Fibroblast of skin of right quadriceps (primary cell): ENCODE measurements around the gene NELL1.

ENCODE experiments used
- DNase-seq: peaks from one replicate; pipeline ENCODE4 v3.0.0-alpha.2; 2013

The NELL1 gene

DNA sequence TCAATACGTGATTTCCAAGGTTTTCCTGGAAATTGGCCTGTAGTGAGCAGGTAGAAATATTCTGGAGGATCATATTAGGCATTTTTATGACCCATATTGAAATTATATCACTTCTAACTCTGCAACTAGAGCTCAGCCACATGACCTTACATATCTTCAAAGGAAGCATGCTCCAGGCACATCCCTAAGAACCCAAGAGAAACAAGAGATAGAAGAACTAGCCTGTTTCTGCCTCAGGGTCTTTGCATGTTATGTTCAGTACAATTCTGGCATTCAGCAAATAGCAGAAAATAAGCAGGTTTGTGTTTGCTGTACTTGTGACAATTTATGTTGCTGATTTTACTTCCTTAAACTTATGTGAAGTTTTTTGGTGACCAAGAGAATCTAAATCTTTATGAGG lies 859.8 kb downstream of the NELL1 start:
- DNase-seq, result no peak

DNA sequence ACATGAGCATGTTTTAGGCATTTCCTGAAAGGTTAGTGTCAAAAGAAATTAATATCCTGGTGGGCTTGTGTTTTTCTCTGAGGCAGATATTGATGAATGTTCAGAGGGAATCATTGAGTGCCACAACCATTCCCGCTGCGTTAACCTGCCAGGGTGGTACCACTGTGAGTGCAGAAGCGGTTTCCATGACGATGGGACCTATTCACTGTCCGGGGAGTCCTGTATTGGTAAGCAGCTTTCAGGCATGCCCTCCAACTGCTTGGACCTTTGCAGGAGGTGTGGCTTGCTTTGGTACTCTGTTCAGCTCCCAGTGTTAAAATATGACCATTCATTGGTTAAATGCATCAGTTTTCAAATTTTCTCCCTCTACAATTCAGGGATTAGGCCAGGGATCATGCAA lies 864.9 kb downstream of the NELL1 start:
- no peak for DNase-seq

DNA sequence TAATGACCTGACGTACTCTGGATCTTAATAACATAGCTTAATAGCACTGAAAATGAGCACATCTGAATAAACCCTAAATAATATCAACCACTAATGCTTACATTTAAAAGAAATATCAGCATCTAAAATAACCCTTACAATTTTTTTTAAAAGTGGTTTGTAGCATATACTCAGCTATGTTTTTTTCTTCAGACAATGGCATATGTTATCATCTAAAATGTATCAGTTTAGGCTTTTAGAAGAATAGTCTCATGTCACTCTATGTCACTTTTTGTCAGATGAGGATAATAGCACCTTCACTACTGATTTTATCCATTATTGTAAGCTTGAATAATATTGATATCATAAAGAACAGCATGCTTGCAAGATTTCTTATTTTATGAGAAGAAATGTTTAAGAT lies 868.6 kb downstream of the NELL1 start:
- DNase-seq, result no peak

GRCh38 chr11:21541187-21541751 lies 871.9 kb downstream of the NELL1 start:
- no peak for DNase-seq

DNA sequence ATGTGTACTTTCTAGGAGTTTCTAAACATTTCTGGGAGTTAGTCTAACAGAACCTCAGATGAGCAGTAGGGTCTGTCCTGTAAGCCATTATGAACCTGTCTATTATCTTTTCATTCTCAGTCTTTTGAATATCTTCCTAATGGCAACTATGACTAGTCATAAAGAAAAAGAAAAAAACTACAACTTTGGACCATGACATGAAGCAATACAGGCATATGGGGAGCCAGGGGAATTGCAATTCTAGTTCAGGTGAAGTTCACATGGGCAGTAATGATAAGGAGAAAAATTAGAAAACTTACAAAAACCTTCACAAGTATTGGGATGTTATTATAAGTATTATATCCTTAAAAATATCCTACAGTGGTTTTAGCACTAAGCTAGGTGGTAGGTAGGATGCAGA lies 874.5 kb downstream of the NELL1 start:
- no peak for DNase-seq

- DNase-seq, result no peak
Measured at GRCh38 chr11:21545699-21546098, 876.3 kb downstream of the NELL1 start.

GRCh38 chr11:21546703-21547102 lies 877.3 kb downstream of the NELL1 start:
- DNase-seq, result no peak

DNA sequence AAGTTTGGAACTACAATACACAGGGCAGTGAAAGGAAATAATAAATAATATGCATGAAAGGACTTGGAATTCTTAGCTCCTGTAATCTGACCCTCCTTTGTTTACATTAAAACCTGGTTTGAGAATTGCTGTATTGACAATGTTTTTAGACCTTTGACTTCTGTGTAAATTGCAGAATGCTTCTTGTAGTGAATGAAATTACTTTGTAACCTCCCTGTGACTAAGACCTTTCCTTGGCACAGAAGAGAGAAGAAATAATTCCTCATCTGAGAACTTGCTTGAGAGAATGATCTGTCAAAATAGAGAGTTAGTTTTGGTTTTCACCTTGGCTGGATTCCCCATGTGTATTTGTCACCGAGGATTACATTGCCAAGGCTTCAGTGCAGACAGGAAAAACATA lies 883.5 kb downstream of the NELL1 start:
- DNase-seq, result peak; percentile 26

- no peak for DNase-seq
Measured at GRCh38 chr11:21553795-21554194, 884.4 kb downstream of the NELL1 start.

- peak; percentile 5 for DNase-seq
Measured at GRCh38 chr11:21554284-21554683, 884.9 kb downstream of the NELL1 start.

DNA sequence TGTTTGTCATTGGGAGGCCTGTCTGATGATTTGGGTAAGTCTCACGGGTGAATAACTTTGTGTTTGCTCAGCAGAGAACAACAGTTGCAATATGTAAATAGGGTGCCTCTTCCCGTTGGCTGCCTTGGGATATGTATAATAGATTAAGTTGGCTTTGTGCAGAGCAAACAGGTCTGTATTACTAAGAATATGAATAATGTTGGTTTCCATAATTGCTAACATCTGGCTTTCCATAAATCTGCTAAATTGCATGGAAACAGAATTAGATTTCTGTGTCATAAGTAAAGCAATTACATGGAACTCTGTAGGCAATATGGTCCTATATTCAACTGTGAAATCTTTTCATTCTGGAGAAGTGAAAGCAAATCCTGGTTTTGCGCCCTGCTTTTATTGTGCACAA lies 887.5 kb downstream of the NELL1 start:
- peak; percentile 44 for DNase-seq

- no peak for DNase-seq
Measured at GRCh38 chr11:21560466-21560975, 891.1 kb downstream of the NELL1 start.

GRCh38 chr11:21561581-21561980 lies 892.2 kb downstream of the NELL1 start:
- DNase-seq, result peak; percentile 61

GRCh38 chr11:21564095-21564494 lies 894.7 kb downstream of the NELL1 start:
- DNase-seq, result no peak

DNA sequence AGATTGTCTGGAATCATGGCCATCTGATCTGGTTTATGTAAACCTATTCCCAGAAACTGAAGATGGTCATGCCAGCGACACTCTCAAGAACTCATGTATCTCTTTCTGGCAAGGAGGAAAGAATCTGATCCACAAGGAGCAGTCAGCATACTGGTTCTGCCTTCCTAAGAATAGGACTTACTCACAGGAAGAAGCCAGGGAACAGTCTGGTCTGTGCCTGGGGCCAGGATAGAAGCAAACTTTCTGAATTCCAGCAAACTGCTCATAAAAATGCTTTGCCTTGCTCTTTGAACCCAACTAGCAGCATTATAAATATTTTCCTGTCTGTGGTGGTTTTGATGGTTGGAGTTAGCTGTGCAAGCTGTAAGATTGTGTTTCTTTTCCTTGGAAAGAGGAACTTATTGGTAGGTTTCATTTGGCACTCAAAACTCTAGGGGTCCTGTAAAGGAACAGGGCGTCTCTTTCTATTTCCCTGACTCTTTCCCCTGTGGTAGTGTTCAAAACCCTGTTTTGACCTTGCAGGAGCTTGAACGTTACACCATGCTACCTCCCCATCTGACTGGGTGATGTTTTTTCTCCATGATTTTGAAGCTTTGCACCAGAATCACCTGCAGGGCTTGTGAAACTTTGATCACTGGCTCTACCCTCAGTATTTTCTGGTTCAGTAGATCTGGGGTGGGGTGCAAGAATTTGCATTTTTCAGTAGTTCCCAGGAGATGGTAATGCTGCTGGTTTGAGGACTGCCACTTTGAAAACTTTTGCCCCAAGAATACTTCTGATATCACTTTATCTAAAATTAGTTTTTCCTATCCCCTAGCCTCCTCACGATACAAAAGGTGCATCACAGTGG lies 895.7 kb downstream of the NELL1 start:
- DNase-seq, result no peak

DNA sequence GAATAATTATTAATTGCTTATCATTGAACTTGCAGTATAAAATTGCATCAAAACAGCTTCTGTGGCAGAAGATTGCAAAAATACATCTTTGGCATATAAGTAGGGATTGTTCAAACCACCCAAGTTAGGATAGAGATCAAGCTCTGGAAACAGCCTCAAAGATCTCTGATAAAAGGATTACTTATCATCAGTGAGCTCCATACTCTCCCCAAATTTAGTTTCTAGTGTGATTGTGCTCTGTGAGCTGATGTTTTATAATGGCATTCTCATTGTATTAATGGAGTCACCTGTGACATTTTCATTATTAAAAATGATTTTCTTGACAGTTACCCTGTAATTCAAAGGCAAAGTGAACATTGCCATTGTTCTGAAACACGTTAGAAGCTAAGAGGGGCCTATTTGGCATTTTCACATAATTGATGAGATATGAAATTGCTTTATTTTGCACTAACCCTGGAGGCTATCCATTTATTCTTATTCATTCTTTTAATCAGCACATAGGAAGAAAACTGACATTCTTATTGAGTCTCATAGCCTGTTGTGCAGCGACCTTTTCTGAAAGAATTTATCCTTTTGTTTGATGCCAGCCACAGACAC lies 897.2 kb downstream of the NELL1 start:
- no peak for DNase-seq

DNA sequence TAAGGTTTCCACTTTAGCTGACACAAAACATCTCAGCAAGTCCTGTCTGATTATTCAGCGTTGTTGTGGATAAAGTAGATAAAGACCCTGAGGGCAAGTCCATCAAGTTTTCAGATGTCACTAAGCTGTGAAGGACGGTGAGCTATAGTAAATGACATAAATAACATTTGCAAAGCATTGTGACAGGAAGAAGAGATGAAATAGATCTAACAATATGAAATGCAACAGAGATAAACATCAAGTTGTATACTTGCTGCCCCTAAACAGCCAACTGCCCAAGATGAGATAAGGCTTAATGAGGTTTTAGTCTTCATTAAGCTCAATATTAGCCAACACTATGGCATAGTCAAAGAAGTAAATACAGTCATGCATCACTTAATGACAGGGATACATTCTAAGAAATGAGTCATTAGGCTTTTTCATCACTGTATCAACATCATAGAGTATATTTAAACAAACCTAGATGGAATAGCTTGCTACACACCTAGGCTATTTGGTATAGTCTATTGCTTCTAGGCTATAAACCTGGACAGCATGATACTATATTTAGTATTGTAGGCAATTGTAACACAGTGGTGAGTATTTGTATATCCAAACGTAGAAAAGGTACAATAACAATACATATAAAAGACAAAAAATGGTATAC lies 898.4 kb downstream of the NELL1 start:
- DNase-seq, result no peak

DNA sequence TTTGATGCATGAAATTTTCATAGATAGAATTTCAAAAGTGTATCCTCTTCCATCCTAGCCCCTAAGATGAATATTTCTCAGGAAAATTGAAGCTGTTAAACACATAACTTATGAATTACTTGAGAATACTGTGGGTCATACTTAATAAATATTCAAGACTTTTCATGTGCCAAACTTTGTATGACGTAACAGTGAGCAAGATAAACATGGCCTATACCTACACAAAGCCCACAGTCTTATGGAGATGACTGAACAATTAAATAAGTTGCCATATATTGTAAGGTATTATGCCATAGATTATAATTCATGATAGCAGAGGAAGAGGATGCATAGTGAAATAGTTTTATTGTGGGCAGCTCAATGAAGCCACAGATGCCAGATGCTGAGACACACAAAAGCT lies 902.8 kb downstream of the NELL1 start:
- no peak for DNase-seq

GRCh38 chr11:21582791-21583190 lies 913.4 kb downstream of the NELL1 start:
- no peak for DNase-seq

DNA sequence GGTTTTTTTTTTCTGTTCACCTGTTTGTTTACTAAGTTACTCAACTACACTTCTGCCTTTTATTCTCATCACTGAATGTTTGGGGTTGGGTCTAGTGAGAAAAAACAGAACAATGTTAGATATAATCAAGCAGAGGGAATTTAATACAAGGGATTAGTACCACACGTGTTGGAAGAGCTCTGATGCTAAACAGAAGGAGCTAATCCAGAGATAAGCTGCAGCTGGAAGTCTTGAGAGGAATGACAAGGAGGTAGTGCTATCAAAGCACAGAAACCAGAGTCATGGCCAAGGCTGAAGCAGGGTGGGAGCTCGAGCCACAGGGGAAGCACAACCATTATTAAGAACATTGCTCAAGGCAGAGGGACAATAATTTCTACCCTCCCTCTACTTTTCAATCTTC lies 919.4 kb downstream of the NELL1 start:
- DNase-seq, result no peak

GRCh38 chr11:21602699-21603098 lies 933.3 kb downstream of the NELL1 start:
- no peak for DNase-seq

GRCh38 chr11:21603886-21604285 lies 934.5 kb downstream of the NELL1 start:
- no peak for DNase-seq

DNA sequence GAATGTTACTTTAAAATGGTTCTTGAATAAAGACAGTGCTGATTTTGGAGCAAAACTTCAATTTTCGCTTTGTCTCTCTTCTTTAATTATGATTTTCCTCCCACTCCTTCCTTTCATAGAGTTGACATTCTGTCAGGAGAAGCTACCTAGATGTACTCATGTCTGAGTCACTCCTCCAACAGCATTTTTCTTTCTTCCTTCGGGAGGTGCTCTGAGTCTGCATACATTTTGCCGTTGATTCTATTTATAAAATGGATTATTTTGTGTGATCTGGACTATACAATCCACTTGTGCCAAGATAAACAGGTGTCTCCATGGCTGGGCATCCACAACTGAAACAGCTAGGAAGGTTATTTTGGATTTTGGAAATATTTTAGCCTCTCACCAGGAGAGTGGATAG lies 935.2 kb downstream of the NELL1 start:
- DNase-seq, result no peak

- no peak for DNase-seq
Measured at GRCh38 chr11:21612326-21612725, 942.9 kb downstream of the NELL1 start.
